ENCODE data around the gene CD58.

- TF ChIP-seq CTCF (IDR thresholded peaks at IDR 0.05 in 2 of 3, conservative IDR thresholded peaks at IDR 0.05 in 1 of 3; ENCODE audit: insufficient read depth in 2 of 3, low read depth in 1 of 3, low read length in 3 of 3) (no peak), PATZ1 (CRISPR knock-in tag; IDR thresholded peaks at IDR 0.05; ENCODE audit: borderline replicate concordance) (no peak), MAX (CRISPR knock-in tag; IDR thresholded peaks at IDR 0.05) (no peak)
Measured at GRCh38 chr1:116518400-116518799, 52.4 kb downstream of the CD58 start.
